OCI-LY3 (cell line): ENCODE measurements around the gene CHST8.

ENCODE experiments used
- H2AFZ ChIP-seq: fragments of 200-600, 300-600 bp; shearing (Covaris generic); 2 replicates; pipeline ENCODE4 v1.6.0; 2014; ENCODE audit warnings: antibody characterized with exemption, low read depth, low read length
- H3K27ac ChIP-seq: fragments of 200-600, 300-600 bp; sonication (generic); 2 replicates; pipeline ENCODE4 v1.5.1; 2014; ENCODE audit warnings: mild to moderate bottlenecking, low read length, moderate library complexity, mixed read lengths
- H3K27me3 ChIP-seq: fragments of 200-600, 300-600 bp; sonication (generic); 2 replicates; pipeline ENCODE4 v1.6.1; 2014; ENCODE audit warnings: low read depth, low read length, mixed read lengths
- H3K36me3 ChIP-seq: fragments of 200-600, 300-600 bp; sonication (generic); replicated peaks from 2 replicates; pipeline ENCODE3; 2014; ENCODE audit warnings: low read depth, low read length, mixed read lengths
- H3K4me1 ChIP-seq: fragments of 300-600, 200-600 bp; sonication (generic); 2 replicates; pipeline ENCODE4 v1.6.1; 2014; ENCODE audit warnings: low read length, mixed read lengths
- H3K4me2 ChIP-seq: fragments of 200-600, 300-600 bp; sonication (generic); 2 replicates; pipeline ENCODE4 v1.6.1; 2014; ENCODE audit warnings: low read length, mixed read lengths
- H3K4me3 ChIP-seq: fragments of 300-600, 200-600 bp; sonication (generic); 2 replicates; pipeline ENCODE4 v1.5.1; 2014; ENCODE audit warnings: antibody characterized with exemption, mild to moderate bottlenecking, low read length, moderate library complexity
- H3K79me2 ChIP-seq: fragments of 300-600, 200-600 bp; shearing (Covaris generic); 2 replicates; pipeline ENCODE4 v1.6.1; 2014; ENCODE audit warnings: mild to moderate bottlenecking, low read length, mixed read lengths
- H3K9ac ChIP-seq: fragments of 300-600, 200-600 bp; shearing (Covaris generic); 2 replicates; pipeline ENCODE4 v1.6.0; 2014; ENCODE audit warnings: mild to moderate bottlenecking, low read length, moderate library complexity
- H3K9me3 ChIP-seq: fragments of 200-600, 300-600 bp; shearing (Covaris generic); 2 replicates; pipeline ENCODE4 v1.6.1; 2014; ENCODE audit warnings: low read length, mixed read lengths; ENCODE audit not compliant: insufficient read depth
- H4K20me1 ChIP-seq: fragments of 200-600, 300-600 bp; sonication (generic); 2 replicates; pipeline ENCODE4 v1.6.1; 2016; ENCODE audit warnings: low read length, mixed read lengths; ENCODE audit not compliant: insufficient read depth
- EZH2phosphoT487 ChIP-seq: fragments of 200-600 bp; shearing (Covaris generic); IDR thresholded peaks from 2 replicates; pipeline ENCODE4 v1.6.1; 2018; ENCODE audit warnings: antibody characterized with exemption, mixed run types, low read depth
- TF ChIP-seq, protein P1 (sequence below): fragments of 200-600, 300-600 bp; sonication (generic); IDR thresholded peaks from 2 replicates; pipeline ENCODE4 v1.5.1; 2014; ENCODE audit warnings: antibody characterized with exemption, low read length, low read depth

The CHST8 gene

DNA sequence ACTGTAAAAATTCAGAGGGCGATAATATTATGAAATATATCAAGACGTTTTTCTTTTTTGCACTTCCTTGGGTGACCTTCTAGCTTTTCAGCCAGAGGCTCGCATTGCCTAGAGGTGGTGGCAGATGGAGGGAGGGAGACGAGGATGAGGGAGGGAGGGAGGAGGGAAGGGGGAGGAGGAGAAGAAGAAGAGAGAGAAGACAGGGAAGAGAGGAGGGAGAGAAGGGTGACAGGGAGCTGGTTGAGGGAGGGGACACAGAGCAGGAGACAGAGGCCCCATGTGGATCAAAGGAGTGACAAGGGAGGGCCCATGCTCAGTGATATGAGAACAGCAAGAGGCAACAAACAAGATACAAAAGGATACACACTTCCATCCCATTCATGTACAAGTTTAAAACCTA lies 166.9 kb downstream of the CHST8 start:
- peaks cover 45% of the 10 kb centered on the region for H3K27me3 ChIP-seq
- no peak for TF ChIP-seq EZH2phosphoT487
- TF ChIP-seq, protein P1, sequence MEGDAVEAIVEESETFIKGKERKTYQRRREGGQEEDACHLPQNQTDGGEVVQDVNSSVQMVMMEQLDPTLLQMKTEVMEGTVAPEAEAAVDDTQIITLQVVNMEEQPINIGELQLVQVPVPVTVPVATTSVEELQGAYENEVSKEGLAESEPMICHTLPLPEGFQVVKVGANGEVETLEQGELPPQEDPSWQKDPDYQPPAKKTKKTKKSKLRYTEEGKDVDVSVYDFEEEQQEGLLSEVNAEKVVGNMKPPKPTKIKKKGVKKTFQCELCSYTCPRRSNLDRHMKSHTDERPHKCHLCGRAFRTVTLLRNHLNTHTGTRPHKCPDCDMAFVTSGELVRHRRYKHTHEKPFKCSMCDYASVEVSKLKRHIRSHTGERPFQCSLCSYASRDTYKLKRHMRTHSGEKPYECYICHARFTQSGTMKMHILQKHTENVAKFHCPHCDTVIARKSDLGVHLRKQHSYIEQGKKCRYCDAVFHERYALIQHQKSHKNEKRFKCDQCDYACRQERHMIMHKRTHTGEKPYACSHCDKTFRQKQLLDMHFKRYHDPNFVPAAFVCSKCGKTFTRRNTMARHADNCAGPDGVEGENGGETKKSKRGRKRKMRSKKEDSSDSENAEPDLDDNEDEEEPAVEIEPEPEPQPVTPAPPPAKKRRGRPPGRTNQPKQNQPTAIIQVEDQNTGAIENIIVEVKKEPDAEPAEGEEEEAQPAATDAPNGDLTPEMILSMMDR, result no peak

DNA sequence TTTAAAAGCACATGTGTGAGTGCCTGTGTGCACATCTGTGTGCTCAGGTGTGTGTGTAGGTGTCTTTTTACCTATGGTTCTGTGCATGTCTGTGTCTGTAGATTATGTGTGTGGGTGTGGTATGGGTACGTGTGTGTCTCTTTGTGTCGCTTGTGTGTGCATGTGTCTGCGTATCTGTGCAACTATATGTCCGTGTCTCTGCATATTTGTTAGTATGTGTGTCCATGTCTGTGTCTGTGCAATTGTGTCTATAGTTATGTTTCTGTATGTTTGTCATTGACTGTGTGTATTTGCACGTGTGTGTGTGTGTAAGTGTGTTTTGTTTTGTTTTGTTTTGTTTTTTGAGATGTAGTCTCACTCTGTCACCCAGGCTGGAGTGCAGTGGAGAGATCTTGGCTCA lies 167.6 kb downstream of the CHST8 start:
- TF ChIP-seq, protein P1, result no peak
- no peak overlapping the region for H3K4me2 ChIP-seq
- H3K4me3 ChIP-seq, result no peak overlapping the region
- H3K27ac ChIP-seq, result no peak overlapping the region
- no peaks in the 10 kb centered on the region for H4K20me1 ChIP-seq
- H3K27me3 ChIP-seq, result peaks cover 43% of the 10 kb centered on the region
- H2AFZ ChIP-seq, result no peak overlapping the region
- no peaks in the 10 kb centered on the region for H3K9me3 ChIP-seq
- no peaks in the 10 kb centered on the region for H3K79me2 ChIP-seq
- H3K9ac ChIP-seq, result no peak overlapping the region
- H3K4me1 ChIP-seq, result peaks cover 15% of the 10 kb centered on the region
- H3K36me3 ChIP-seq, result no peaks in the 10 kb centered on the region

More for the DNA sequence above, 166.9 kb downstream of the CHST8 start:
- Histone ChIP-seq H2AFZ (no peak overlapping the region), H3K9ac (no peak overlapping the region), H3K27ac (no peak overlapping the region), H3K4me1 (peaks cover 13% of the 10 kb centered on the region), H4K20me1 (no peaks in the 10 kb centered on the region), H3K4me3 (no peak overlapping the region), H3K4me2 (no peak overlapping the region), H3K36me3 (no peaks in the 10 kb centered on the region), H3K79me2 (no peaks in the 10 kb centered on the region), H3K9me3 (no peaks in the 10 kb centered on the region)

DNA sequence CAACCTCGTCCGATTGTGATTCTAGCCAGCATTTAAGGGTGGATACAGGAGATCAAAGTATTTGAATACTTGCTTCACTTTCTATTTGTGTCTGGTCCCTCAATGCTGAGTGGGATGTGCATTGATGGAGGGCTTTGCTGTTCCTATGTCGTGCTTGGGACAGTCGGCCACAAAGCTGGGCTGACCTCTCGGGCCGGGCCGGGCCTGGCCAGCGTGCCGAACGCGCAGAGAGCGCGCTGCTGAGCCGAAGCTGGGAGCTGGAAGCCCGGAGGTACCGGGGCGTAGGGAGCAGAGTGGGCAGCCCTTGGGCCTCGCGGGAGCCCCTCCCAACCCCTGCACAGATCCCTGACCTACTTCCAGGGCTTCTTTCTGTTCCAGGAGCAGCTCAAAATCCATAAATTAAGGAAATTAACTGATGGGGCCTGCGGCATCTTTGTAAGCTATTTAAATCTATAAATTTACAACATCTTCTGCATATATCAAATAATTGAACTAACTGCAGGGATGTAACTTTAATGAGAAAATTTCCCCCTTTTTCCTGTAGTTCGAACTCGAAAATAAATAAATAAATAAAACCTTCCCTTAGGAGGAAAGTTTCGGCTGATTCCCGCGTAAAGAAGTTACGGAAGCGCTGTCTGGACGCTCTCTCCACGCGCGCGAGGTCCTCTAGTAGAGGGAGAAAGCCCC lies 173.1 kb downstream of the CHST8 start:
- H2AFZ ChIP-seq, result no peak overlapping the region; the same call in 1 of the 2 replicates
- H3K4me1 ChIP-seq, result peaks cover 21% of the 10 kb centered on the region
- no peaks in the 10 kb centered on the region for H3K79me2 ChIP-seq
- peak overlapping the region; percentile 94 for H3K9ac ChIP-seq
- H3K27me3 ChIP-seq, result peaks cover 7% of the 10 kb centered on the region; the same call in 1 of the 2 replicates
- H3K36me3 ChIP-seq, result no peaks in the 10 kb centered on the region
- H3K4me2 ChIP-seq, result peak overlapping the region; percentile 73
- 0 out of 2 replicates have a peak, but pooled peaks cover 3% of the 10 kb centered on the region for H4K20me1 ChIP-seq
- peak overlapping the region; percentile 79 for H3K27ac ChIP-seq
- peak overlapping the region; percentile 92 for H3K4me3 ChIP-seq
- no peak for TF ChIP-seq EZH2phosphoT487
- TF ChIP-seq, protein P1, result no peak
- H3K9me3 ChIP-seq, result no peaks in the 10 kb centered on the region

DNA sequence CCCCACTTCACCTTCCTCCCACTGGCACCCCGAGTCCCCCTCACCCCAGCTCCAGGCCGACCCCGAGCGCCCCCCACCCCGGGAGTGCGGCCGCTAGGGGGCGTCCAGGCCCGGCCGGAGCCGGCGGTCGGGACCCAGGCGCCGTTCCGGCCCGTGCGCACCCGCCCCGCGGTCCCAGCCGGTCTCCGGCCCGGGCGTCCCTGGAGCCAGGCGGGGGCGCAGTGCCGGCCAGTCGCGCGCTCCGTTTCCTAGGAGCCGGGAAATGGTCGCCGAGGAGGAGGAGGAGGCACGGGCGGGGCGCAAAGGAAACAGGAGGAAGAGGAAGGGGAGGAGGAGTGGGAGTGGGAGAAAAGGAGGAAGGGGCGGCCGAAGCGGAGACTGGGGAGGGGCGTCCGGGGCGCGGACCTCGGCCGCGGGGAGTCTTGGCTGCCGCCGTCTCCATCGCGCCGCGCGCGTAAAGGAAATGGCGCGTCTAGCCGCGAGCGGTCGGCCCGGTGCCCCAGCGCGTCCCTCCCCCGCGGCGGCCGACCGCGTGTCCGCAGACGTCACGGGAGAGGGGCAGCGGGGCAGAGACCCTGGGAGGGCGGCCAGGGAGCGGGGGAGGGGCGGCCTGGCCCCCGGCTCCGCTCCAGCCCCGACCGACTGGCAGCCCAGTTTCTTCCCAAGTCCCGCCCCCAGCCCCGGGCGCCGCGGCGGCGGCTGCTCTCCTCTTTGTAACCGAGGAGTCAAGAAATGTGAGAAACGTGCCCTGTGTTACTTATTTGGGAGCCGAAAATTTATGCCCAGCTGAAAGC lies 173.8 kb downstream of the CHST8 start:
- Histone ChIP-seq H3K9ac (peak overlapping the region; percentile 94), H3K4me3 (peak overlapping the region; percentile 92), H3K9me3 (no peaks in the 10 kb centered on the region), H3K27me3 (peaks cover 7% of the 10 kb centered on the region; the same call in 1 of the 2 replicates), H3K79me2 (no peaks in the 10 kb centered on the region), H3K4me1 (peaks cover 21% of the 10 kb centered on the region), H2AFZ (peak overlapping the region; percentile 87), H4K20me1 (0 out of 2 replicates have a peak, but pooled peaks cover 3% of the 10 kb centered on the region), H3K36me3 (peaks cover under 1% of the 10 kb centered on the region), H3K27ac (peak overlapping the region; percentile 79), H3K4me2 (peak overlapping the region; percentile 73)
- TF ChIP-seq EZH2phosphoT487, result no peak
- TF ChIP-seq, protein P1, result peak; percentile 91
